ENCODE results near the gene SEMA6D.

DNA sequence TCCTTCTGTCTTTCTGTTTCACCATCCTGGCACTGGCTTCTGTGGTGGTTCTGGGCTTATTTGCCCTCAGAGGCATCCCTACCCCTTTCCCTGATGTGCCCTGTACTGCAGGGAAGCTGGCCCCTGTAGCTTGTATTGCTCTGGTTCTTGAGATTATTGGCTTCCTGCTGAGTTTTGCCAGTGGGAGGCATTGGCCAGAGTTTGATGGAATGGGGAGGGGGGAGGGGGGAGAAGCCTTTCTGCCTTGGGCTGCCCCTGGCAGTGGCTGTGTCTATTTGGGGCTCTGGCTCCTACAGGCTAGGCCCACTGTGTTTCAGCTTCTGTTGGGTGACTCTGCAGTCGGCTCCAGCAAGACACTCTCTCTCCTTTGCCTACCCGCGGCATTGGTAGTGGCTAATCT lies 41.6 kb upstream of the SEMA6D start:
- TF ChIP-seq TCF7 (IDR thresholded peaks at IDR 0.05; ENCODE audit: borderline replicate concordance), result no peak
- TF ChIP-seq, protein P1, sequence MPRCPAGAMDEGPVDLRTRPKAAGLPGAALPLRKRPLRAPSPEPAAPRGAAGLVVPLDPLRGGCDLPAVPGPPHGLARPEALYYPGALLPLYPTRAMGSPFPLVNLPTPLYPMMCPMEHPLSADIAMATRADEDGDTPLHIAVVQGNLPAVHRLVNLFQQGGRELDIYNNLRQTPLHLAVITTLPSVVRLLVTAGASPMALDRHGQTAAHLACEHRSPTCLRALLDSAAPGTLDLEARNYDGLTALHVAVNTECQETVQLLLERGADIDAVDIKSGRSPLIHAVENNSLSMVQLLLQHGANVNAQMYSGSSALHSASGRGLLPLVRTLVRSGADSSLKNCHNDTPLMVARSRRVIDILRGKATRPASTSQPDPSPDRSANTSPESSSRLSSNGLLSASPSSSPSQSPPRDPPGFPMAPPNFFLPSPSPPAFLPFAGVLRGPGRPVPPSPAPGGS (IDR thresholded peaks at IDR 0.05; ENCODE audit: borderline replicate concordance, insufficient read depth, low read depth, low read length, poor library complexity, severe bottlenecking), result no peak
